Stimulated activated CD8-positive, alpha-beta memory T cell treated with anti-CD3 and anti-CD28 coated beads, Interleukin-15, amount 100 ng/mL, for 1 hour (primary cell): Measurements from ENCODE around the gene CASP7.

ENCODE experiments used
- DNase-seq: peaks from one replicate; pipeline ENCODE4 v3.0.0-alpha.2; 2020; ENCODE audit warnings: low read depth

CASP7 gene

GRCh38 chr10:113666682-113667252, 12.9 kb upstream of the CASP7 start:
- DNase-seq = no peak

- DNase-seq = no peak
Measured at GRCh38 chr10:113680190-113681111, 739 bp downstream of the CASP7 start.

- DNase-seq = no peak
Measured at GRCh38 chr10:113681533-113682470, 2.1 kb downstream of the CASP7 start.

DNA sequence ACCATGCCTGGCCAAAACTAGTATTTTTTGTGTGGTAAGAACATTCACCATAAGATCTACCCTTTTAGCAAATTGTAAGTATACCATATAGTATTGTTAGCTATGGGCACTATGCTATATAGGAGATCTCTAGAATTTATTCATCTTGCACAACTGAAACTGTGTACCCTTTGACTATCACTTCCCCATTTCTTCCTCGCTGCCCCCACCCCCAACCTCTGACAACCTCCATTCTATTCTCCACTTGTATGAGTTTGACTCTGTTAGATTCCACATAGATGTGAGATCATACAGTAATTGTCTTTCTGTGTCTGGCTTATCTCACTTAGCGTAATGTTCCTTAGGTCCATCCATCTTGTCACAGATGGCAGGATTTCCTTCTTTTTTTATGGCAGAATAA, 3.6 kb downstream of the CASP7 start:
- no peak for DNase-seq

- no peak for DNase-seq
Measured at GRCh38 chr10:113686028-113686427, 6.3 kb downstream of the CASP7 start.

- no peak for DNase-seq
Measured at GRCh38 chr10:113687037-113687436, 7.3 kb downstream of the CASP7 start.

DNA sequence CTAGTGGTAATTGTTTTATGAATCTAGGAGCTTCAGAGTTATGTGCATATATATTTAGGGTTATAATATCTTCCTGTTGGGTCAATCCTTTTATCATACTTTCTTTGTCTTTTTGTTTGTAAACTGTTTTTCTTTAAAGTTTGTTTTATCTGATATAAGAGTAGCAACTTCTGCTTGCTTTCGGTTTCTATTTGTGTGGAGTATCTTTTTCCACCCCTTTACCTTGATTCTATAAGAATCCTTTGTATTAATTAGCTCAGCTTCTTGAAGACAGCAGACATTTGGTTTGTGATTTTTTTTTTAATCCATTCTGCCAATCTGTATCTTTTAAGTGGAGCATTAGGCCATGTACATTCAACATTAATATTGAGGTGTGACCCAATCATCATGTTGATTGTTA, 9.3 kb downstream of the CASP7 start:
- no peak for DNase-seq

DNA sequence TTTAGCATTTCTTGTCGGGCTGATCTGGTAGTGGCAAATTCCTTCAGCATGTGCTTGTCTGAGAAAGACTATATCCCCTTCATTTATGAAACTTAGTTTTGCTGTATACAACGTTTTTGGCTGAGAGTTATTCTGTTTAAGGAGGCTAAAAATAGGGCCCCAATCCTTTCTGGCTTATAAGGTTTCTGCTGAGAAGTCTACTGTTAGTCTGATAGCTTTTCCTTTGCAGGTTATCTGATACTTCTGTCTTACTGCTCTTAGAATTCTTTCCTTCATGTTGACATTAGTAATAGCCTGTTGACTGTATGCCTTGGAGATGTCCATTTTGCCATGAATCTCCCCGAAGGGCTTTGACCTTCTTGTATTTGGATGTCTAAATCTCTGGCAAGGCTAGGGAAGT, 9.9 kb downstream of the CASP7 start:
- no peak for DNase-seq

DNA sequence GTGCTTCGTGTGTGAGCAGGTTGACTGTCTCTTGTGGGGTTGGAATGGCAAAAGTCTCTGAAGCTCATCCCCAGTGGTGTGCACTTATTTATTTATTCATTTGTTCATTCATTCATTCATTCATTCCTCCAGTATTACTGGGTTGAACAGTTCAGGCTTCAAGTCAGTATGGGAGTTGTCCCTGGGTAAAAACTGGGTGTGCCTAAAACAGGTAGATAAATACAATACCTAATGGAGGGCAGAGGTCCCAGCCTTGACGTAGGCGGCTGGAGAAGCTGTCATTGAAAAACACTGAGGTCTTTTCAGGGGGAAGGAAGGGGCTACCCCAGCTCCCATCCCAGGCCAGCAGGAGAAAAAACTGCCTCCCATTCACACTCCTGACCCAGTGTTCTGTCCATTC, 11.0 kb downstream of the CASP7 start:
- no peak for DNase-seq

- no peak for DNase-seq
Measured at GRCh38 chr10:113691381-113691780, 11.7 kb downstream of the CASP7 start.

GRCh38 chr10:113692271-113692670, 12.6 kb downstream of the CASP7 start:
- no peak for DNase-seq

DNA sequence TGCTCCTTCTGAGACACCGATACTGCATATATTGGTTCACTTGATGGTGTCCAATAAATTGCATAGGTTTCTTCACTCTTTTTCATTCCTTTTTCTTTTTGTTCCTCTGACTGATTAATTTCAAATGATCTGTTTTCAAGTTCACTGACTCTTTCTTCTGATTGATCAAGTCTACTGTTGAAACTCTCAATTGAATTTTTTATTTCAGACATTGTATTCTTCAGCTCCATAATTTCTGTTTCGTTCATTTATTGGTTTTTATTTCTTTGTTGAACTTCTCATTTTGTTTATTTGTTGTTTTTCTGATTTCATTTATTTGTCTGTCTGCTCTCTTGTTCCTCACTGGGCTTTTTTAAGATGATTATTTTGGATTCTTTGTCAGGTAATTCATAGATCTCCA, 13.6 kb downstream of the CASP7 start:
- no peak for DNase-seq

DNA sequence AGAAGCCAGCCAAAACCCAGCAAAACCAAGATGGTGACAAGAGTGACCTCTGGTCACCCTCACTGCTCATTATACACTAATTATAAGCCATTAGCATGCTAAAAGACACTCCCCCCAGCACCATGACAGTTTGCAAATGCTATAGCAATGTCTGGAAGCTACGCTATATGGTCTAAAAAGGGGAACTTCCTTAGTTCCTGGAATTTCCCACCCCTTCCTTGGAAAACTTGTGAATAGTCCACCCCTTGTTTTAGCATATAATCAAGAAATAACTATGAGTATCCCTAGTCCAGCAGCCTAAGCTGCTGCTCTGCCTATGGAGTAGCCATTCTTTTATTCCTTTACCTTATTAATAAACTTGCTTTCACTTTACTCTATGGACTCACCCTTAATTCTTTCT, 16.0 kb downstream of the CASP7 start:
- DNase-seq = no peak

- no peak for DNase-seq
Measured at GRCh38 chr10:113697595-113697994, 17.9 kb downstream of the CASP7 start.

DNA sequence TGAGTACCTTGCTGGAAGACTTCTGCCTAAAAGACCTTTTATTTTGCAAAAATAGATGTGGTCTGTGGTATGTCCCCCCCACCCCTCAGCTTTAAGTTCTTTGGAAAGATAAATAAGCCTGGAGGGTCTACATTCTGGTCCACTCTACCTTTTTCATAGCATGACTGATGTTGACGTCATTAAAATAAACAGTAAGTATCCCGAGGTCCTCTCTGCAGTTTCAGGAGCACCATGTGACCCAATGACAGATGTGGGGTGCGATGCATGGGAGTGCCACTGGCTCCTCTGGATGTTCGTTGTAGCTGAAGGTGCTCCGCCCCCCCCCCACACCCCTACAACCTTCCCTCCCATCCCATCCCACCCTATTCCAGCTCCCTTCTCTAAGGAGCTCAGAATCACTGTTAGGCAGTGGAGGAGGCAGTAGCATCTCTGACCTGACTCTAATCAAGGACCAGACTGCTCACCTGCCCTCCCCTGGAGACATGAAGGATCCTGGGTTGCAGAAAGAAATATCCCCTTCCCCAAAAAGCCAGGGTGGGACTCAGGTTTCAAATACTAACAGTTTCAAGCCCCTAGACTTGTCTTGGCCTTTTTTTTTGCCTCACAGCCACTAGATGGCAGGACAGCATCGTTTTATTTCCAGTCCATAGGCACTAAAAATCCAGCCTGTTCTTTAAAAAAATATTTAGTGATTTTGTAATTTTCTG, 25.1 kb downstream of the CASP7 start:
- no peak for DNase-seq

DNA sequence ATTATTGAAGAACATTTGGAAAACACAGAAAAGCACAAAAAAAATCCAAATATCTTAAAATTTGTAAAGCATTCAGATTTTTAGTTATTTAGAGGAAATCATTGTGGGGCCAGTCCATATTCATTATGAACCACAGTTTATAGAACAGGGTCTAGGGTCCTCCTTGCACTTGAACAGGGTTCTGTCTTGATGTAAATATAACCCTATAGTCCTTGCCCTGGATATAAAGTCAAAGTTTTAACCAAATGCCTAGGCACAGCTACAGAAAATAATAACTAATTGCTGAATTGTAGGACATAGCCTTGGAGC, 25.6 kb downstream of the CASP7 start:
- no peak for DNase-seq

DNA sequence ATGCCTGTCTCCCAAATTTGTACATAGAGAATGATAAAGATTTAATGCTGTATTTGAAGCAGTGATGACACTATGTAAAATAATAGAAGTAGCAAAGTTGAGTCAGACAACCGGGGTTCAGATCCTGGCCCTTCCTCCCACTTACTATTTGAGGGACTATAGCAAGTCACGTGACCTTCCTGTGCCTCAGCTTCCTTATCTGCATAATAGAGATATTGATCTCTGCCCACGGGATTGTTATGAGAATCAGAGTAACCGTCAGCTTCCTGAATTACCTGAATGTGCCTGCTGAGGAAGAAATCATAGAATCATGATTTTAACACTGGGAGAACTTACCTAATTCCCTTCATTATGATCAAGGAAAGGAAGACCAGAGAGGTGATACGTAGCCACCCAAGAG, 26.9 kb downstream of the CASP7 start:
- no peak for DNase-seq

DNA sequence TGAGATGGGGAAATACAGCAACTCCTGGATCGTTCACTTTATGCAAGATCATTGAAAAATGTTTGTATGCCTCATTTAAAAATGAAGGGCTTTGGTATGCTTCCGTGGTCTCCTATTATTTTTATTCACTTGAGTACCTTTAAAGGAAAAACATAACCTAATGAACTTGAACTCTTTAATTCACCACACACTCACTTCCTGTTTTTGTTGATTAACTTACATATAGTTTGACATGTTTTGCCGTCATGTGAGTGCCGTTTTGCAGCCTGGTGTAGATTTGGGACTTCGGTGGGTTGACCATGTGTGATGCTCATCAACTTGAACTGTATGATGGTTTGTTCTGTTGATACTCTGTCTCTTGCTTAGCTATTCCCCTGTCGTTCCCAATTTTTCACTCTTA, 28.9 kb downstream of the CASP7 start:
- DNase-seq = no peak

GRCh38 chr10:113709221-113709838, 29.6 kb downstream of the CASP7 start:
- no peak for DNase-seq

- DNase-seq = no peak
Measured at GRCh38 chr10:113711142-113711541, 31.4 kb downstream of the CASP7 start.

DNA sequence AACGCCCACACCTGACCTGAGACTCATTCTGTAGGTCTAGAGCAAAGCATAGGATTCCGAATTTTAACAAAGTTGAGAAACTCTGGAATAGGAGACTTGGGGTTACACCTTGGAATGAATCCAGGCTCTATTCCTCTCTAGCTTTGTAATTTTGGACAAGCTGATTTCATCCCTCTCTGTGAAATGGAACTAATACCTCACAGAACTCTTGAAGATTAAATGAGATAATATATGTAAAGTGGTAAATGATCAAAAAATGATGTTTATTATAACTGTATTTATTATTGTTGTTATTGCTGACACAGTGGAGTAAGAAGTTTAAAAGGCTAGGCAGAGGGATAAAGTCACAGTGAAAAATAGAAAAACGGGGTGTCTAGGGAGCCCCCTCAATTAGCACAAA, 32.3 kb downstream of the CASP7 start:
- DNase-seq = no peak
